NK-92 treated with Interleukin-12 subunit alpha and Interleukin-12 subunit beta, amount 100 ng/mL, for 24 hours (cell line): ENCODE results near the gene ARFGEF3.
"Not testable (repeated sequence)": the region's sequence is repeated elsewhere in the genome, so short reads cannot be mapped to it uniquely, and the experiment has no call there.

Experiments
- DNase-seq: peaks from one replicate; lab custom pipeline; 2025; lab: John Stamatoyannopoulos, UW

The ARFGEF3 gene, protein sequence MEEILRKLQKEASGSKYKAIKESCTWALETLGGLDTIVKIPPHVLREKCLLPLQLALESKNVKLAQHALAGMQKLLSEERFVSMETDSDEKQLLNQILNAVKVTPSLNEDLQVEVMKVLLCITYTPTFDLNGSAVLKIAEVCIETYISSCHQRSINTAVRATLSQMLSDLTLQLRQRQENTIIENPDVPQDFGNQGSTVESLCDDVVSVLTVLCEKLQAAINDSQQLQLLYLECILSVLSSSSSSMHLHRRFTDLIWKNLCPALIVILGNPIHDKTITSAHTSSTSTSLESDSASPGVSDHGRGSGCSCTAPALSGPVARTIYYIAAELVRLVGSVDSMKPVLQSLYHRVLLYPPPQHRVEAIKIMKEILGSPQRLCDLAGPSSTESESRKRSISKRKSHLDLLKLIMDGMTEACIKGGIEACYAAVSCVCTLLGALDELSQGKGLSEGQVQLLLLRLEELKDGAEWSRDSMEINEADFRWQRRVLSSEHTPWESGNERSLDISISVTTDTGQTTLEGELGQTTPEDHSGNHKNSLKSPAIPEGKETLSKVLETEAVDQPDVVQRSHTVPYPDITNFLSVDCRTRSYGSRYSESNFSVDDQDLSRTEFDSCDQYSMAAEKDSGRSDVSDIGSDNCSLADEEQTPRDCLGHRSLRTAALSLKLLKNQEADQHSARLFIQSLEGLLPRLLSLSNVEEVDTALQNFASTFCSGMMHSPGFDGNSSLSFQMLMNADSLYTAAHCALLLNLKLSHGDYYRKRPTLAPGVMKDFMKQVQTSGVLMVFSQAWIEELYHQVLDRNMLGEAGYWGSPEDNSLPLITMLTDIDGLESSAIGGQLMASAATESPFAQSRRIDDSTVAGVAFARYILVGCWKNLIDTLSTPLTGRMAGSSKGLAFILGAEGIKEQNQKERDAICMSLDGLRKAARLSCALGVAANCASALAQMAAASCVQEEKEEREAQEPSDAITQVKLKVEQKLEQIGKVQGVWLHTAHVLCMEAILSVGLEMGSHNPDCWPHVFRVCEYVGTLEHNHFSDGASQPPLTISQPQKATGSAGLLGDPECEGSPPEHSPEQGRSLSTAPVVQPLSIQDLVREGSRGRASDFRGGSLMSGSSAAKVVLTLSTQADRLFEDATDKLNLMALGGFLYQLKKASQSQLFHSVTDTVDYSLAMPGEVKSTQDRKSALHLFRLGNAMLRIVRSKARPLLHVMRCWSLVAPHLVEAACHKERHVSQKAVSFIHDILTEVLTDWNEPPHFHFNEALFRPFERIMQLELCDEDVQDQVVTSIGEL (N-terminal part only)

DNA sequence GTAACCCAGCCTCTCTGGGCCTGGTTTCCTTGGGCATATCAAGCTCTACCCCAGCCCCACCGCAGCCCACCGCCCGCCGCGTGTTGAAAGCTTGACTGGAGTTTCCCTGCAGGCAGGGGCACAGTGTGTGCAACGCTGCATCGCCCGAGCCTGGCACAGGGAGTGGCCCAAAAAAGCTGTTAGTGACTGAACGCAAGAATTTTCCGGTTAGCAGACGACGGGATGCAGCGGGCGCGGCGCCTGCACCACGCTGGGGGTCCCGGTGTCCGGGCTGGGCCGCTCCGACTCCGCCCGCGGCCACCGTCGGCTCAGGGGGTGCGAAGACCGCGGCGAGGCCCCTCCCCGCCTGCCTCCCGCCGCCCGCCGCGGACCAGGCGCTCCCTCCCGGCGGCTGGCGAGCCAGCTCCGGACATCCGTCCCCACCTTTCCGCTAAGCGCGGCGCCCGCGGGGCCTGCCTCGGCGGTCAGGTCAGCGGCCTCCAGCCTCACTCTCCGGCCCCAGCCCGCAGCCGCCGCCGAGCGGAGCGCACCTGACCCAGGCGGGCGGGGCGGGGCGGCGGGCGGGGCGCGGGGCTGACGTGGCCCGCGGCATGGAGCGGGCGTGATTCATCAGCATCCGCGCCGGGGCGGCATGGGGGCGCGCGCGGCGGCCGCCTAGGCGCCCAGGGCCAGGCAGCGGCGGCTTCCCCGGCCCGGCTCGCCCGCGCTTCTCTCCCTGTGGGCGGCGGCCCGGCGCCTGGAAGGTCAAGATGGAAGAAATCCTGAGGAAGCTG lies at the start of gene ARFGEF3:
TSS of gene ARFGEF3 (plus strand) at position 602 of the 773 bp plus-strand sequence. CDS start at position 750, 148 bp downstream.
- no peak for DNase-seq

DNA sequence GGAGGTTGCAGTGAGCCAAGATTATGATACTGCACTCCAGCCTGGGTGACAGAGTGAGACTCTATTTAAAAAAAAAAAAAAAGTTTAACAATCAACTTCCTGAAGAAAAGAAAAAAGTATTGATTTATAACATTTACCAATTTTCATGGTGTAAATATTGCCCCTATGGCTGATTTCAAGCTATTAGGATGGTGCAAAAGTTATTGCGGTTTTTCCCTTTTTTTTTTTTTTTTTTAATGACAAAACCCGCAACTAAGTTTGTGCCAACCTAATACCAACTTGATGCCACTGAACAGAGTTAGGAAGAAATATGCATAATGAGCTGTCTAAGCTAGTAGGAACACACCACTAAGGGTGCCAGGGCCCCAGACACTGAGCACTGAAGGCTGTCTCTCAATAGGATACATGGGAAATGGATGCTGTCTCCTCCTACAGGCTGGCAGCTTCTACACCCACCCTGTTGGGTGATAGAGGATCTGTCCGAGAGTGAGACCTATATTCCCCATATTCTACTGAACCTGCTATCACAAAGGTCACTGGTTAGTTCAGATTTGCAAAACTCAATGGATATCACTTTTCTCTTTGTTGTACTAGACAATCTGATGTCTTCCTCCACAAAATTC lies 48.0 kb upstream of the ARFGEF3 start:
- DNase-seq = no peak

DNA sequence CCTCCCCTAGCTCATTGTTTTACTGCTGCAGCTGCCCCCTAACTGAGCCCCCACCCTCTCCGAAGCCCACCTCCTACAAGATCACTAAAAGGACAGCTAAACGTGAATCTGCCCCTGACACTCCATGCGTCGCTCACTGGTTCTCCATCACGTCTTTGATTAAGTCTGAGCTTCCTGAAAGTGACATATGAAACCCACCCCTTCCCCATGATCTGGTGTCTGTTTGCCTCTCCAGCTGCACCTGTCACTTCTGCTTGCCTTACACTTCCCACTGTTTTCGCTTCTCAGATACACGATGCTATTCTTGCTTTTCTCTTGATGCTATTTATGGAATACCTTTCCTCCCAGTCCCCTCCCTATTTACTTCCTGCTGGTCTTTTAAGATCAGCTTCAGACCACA lies 46.5 kb upstream of the ARFGEF3 start:
- DNase-seq = no peak

DNA sequence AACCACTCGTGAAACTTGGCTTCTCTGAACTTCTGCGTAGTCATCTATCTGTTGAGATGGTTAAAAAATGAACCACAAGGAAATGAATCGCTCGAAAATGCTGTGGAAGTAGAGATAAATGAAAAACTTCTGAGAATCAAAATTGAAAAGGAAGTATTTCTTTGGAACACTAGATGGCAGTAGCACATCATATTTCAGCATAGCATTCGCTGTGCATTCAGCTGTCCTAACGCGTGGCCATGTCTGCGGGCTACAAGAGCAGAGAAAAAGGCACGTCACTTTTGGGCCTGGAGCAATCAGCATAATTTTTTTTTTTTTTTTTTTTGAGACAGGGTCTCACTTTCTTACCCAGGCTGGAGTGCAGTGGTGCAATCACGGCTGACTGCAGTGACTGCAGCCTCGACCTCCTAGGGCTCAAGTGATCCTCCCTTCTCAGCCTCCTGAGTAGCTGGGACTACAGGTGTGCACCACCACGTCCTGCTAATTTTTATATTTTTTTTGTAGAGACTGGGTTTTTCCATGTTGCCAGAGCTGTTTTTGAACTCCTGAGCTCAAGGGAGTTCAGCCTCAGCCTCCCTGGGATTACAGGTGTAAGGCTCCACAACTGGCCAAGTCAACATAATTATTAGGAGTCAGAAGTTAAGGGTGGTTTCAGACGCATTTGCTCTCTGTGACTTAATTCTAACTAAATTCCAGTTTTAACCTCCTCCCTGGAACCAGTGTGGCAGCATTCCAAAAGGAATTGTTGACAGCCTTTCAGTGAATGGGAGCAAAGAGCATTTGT lies 45.7 kb upstream of the ARFGEF3 start:
- no peak for DNase-seq

DNA sequence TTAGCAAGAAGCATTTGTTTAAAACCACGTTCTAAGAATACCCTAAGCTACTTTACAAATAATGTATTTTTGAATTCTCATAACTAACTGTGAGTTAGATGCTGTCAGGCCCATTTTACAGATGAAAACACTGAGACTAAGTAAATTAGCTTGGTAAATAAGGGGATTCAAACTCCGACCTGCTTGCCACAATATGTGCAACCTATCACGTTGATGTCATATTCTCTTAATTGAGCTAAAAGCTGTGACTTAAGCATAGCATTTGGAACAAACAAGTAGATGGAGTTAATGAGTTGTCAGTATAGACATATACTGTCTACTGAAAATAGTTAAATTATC lies 45.1 kb upstream of the ARFGEF3 start:
- no peak for DNase-seq

DNA sequence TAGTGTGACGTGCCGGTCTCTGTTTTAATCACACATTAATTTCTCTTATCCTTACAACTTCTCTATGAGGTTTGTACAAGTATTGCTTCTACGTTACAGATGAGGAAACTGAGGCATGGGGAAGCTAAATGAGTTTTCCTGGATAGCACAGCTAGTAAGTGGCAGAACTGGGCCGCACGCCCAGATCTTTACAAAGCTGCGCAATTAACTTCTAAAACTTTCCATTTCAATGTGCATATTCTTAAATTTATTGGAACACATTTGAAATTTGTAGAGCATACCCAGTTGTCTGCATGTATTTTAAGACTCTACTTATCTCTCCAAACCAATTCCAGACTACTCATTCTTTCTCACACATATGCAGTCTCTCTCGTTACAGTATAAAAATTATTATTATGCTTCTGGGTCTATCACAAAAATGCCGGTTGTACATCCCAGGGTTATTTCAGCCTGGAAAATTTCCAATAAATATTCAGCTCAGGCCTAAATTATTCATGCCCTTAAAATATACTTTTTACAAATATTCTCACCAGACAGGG lies 44.3 kb upstream of the ARFGEF3 start:
- DNase-seq = no peak

DNA sequence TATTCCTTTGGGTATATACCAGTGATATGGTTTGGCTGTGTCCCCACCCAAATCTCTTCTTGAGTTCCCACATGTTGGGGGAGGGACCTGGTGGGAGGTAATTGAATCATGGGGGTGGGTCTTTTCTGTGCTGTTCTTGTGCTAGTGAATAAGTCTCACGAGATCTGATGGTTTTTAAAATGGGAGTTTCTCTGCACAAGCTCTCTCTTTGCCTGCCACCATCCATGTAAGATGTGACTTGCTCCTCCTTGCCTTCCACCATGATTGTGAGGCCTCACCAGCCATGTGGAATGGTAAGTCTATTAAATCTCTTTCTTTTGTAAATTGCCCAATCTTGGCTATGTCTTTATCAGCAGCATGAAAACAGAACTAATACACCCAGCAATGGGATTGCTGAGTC lies 42.5 kb upstream of the ARFGEF3 start:
- not testable (repeated sequence) for DNase-seq

DNA sequence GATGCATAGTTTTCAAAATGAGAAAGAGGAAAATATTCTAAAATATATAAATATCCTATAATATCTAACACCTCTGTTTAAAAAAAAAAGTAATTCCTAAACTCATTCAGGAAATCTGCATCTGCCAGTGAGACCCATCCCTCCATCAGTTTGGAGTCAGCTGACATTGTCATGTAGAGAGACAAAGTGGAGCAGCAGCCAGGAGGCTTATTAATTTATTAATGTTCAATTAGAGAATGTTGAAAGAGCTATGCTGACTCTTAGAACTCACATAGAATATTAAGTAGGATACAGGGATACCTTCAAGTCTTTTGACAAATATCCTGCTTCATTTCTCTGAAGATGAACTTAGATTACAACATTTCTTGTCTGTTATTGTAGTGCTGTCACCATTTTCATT lies 41.8 kb upstream of the ARFGEF3 start:
- no peak for DNase-seq

DNA sequence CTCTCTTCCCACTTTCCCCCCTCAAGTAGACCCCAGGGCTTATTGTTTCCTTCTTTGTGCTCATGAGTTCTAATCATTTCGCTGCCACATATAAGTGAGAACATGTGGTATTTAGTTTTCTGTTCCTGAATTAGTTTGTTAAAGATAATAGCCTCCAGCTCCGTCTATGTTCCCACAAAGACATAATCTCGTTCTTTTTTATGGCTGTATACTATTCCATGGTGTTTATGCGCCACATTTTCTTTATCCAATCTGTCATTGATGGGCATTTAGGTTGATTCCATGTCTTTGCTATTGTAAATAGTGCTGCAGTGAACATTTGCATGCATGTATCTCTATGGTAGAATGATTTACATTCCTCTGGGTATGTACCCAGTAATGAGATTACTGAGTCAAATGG lies 37.6 kb upstream of the ARFGEF3 start:
- no peak for DNase-seq

DNA sequence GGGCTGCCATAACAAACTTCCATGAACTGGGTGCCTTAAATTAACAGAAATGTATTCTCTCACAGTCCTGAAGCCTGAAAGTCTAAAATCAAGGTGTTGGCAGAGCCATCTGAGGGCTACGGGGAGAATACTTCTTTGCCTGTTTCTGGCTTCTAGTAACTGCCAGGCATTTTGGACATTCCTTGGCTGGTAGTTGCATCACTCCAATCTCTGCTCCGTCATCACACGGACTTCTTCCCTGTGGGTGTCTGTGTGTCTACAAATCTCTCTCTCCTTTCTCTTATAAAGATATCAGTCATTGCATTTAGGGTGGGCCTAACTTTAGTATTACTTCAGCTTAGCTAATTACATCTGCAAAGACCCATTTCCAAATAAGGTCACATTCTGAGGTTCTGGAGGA lies 33.6 kb upstream of the ARFGEF3 start:
- DNase-seq = no peak

DNA sequence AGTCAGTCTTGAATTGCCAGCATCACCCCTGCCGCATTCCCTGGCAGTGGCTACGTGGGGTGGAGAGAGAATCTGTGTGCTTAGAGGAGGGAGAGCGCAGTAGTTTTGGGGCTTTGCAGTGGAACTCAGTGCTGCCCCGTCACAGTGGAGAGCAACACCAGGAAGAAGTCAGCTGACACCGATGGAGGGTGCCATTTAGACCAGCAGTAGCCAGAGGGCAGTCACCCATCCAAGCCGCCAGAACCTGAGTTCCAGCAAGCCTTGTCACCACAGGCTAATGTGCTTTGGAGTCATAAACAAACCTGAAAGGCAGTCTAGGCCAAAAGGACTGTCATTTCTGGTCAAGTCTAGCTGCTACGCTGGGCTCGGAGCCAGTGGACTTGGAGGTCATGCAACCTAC lies 32.5 kb upstream of the ARFGEF3 start:
- no peak for DNase-seq

DNA sequence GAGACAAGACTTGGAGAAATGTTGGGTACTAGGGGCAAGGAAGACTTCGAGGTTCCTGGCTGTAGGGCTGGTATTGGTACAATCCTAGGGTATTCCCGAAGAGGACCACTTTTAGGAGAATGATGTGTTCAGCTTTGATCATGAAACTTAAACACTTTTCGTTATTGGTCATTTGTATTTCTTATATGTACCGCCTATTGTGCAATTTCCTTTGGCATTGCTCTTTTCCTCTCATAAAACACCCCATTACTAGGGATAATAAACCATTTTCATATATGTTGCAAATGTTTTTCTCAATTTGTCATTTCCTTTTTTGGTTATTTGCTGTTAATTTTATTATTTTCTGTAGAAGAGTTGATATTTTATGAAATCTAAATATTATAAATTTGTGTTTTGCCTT lies 18.9 kb upstream of the ARFGEF3 start:
- DNase-seq = no peak

DNA sequence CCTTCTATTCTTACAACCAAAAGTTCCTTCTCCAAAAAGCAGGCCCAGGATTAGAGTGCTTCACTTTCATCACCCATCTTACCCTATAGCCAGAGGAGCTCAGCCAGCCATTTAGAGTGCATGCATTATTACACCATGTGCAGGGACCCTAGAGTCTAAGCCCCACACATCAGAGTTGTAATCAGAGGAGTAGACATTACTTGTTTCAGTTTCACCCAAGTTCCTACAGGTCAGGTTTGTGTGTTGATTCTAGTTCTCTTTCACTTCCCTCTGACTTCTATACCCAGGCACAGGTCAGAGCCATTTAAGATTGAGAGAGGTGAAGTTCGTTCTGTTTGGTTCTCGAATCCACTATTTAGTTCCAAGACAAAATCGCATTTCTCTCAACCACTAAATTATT lies 16.3 kb upstream of the ARFGEF3 start:
- DNase-seq = no peak

DNA sequence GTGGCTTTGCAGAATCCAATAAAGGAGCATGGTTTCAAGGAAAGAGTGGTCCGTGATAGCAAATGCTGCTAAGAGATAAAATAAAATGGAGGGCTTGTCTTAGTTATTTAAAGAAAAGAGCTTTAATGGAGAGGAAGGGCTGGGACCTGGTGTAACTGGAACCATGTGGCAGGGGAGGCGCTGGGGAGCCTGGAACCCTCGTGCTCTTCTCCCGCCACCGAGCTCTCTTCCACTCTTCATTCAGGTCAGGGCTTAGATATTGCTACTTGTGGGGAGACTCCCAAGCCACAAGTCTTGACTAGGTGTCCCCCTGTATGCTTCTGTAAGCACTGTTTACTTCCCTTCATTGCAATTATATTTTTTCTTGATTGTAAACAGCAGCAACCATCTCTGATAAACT lies 15.2 kb upstream of the ARFGEF3 start:
- DNase-seq = no peak

DNA sequence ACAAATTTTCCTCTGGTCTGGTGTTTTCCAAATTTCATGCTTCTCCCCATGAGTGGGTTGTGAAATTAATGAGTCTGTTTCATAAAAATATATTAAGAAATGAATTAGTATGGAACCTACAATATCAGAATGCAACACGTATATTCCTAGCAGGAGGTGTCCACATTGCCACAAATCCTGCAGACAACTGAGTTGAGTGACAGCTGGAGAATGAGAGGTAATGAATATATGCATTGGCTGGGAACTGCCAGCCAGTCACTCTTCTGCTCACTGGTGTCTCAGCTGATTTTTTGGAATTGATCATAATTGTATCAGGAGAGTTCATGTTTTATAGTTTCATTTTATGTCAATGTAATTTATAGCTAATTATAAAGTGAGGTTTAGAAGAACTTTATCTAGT lies 6.3 kb upstream of the ARFGEF3 start:
- no peak for DNase-seq

DNA sequence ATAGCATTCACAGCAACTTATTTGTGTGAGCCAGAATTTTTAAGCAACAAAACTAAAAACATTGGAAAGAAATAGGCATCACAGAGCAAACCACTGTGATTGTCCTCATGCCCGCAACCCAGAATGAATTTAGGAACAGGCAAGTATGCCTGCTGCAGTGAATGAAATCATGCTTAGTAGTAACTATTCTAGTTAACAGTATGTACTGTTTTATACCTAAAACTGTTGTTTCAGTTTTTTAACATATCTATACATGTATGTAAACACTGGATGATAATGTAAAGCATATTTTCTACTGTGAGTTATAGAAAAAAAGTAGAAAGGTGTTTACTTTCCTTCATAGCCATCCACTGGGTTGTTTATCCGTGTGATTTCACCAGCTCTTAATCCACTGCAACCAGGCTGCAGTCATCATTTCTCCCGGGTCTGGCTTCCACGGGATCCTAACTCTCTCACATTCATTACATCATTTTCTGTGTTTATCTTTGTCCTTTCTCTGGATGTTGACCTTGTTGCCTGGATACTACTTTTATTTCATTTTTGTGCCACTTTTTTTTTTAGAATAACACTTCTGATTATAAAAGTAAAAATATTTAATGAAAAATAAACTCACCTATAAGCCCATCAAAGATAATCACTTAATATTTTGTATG lies 3.6 kb upstream of the ARFGEF3 start:
- DNase-seq = no peak

DNA sequence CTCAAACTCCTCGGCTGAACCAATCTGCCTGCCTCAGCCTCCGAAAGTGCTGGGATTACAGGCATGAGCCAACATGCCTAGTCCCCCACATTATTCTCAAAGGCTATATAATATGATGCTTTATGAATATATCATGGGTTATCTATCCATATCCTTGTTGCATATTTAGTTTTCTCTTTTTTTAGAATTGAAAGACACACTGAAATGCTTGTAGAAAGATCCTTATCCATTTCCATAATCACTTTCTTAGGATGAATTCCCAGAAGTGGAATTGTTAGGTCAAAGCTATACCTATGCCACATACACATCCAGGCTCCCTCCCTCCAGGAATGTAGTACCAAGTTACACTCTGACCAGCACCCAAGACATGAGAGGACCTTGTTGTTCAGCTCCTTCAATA lies 2.5 kb upstream of the ARFGEF3 start:
- no peak for DNase-seq

DNA sequence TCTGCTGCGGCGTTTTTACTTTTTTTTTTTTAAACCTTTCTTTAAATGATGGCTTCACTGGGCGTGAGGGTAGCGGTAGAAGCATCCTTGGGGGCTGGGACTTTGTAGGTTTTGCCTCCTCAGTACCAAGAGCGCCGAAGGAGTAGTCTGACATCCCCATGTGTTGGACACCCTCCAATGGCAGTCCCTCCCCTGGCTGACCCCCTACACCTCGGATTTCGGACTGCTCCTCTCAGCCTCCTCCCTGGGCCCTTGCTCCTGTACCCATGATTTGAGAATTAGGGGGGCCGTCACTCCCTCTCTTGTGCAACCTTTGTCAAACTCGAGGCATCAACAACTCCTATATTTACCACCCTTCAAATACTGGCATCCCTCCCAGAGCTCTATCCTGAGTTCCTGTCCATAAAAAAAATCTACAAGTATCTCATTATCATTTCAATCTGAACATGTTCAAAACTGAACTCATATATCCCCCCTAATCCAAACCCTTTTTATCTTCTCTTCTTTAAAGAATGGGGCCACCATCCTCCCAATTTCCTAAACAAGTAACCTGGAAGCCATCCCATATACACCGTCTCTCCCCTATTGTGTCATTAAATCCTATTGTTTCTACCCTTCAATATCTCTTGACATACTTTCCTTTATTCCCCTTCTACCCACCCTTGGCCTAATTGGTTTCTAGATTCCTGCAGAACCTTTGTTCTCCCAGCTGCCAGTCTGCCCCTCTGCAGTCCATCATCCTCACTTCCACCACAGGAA lies 1.2 kb upstream of the ARFGEF3 start:
- DNase-seq = no peak

DNA sequence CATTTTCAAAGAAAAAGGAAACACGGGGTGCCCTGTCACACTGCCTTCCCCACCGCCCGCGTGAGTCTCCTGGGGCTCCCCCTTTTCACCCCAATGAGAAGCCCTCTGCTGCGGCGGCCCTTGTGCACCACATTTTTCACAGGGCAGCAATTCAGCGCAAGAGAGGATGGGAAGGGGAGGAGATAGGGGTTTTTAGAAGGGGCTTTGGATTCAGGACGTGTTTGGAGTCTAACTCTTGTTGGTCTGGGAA lies 726 bp upstream of the ARFGEF3 start:
- DNase-seq = no peak
